IMR-90 (cell line): ENCODE measurements around the gene AOX1. TPM values are rescaled to one million over a fixed set of nuclear protein-coding genes. Genes with fewer than 3 reads are reported as not detected.

Experiments
- ATAC-seq: fragments of 200-7000 bp; cut with Tn5 transposase; 2 replicates; pipeline ENCODE4 v1.9.1; 2020; ENCODE audit warnings: low read depth, mild to moderate bottlenecking, moderate library complexity
- BruUV-seq: library from RNA; stranded (reverse); fragments of 400-500 nt; replicated peaks from 2 replicates; lab custom pipeline; 2021; lab: Mats Ljungman, UMichigan
- CTCF ChIA-PET: fragments of 300-600 bp; formaldehyde crosslinking; extraction: SDS; loops from one replicate; lab custom pipeline; 2021; ENCODE audit warnings: antibody characterized with exemption; lab: Yijun Ruan, JAX
- POLR2A ChIA-PET: fragments of 300-600 bp; sonication (Branson Sonifier 250); formaldehyde crosslinking; loops from one replicate; lab custom pipeline; 2022; ENCODE audit warnings: antibody characterized with exemption; ENCODE audit not compliant: unreplicated experiment; lab: Charles Lee
- DNase-seq: peaks from one replicate; pipeline ENCODE4 v3.0.0; 2013
- H2AFZ ChIP-seq: replicated peaks from 2 replicates; pipeline ENCODE3; 2013; ENCODE audit warnings: low read length, mild to moderate bottlenecking; ENCODE audit not compliant: poor library complexity
- H2AK5ac ChIP-seq: 2 replicates; pipeline ENCODE4 v1.6.1; 2013; ENCODE audit warnings: low read depth, low read length, inconsistent platforms
- H2AK9ac ChIP-seq: replicated peaks from 2 replicates; pipeline ENCODE3; 2013; ENCODE audit warnings: mild to moderate bottlenecking, low read depth, low read length, moderate library complexity; ENCODE audit not compliant: poor library complexity
- H2BK120ac ChIP-seq: 2 replicates; pipeline ENCODE4 v1.6.1; 2013; ENCODE audit warnings: low read depth, low read length, inconsistent platforms
- H2BK15ac ChIP-seq: 3 replicates; pipeline ENCODE4 v1.6.1; 2013; ENCODE audit warnings: low read depth, low read length, inconsistent platforms
- H2BK20ac ChIP-seq: 2 replicates; pipeline ENCODE4 v1.6.1; 2013; ENCODE audit warnings: low read depth, mild to moderate bottlenecking, inconsistent platforms, low read length, moderate library complexity
- H2BK5ac ChIP-seq: 2 replicates; pipeline ENCODE4 v1.6.1; 2013; ENCODE audit warnings: mild to moderate bottlenecking, low read depth, low read length, inconsistent platforms; ENCODE audit not compliant: poor library complexity, severe bottlenecking
- H3K14ac ChIP-seq: replicated peaks from 2 replicates; pipeline ENCODE4 v1.6.1; 2013; ENCODE audit warnings: low read depth, low read length, inconsistent platforms
- H3K18ac ChIP-seq: 2 replicates; pipeline ENCODE4 v1.6.1; 2013; ENCODE audit warnings: low read depth, low read length, control low read depth
- H3K23ac ChIP-seq: 2 replicates; pipeline ENCODE4 v1.6.1; 2013; ENCODE audit warnings: low read depth, low read length, inconsistent platforms
- H3K27ac ChIP-seq: 2 replicates; pipeline ENCODE4 v1.5.1; 2013; ENCODE audit warnings: mild to moderate bottlenecking, control low read depth, low read length; ENCODE audit not compliant: insufficient read depth
- H3K27me3 ChIP-seq: 2 replicates; pipeline ENCODE4 v1.6.1; 2013; ENCODE audit warnings: low read length; ENCODE audit not compliant: control insufficient read depth, insufficient read depth
- H3K36me3 ChIP-seq: 2 replicates; pipeline ENCODE4 v1.6.1; 2013; ENCODE audit warnings: low read length, mixed read lengths; ENCODE audit not compliant: control insufficient read depth, insufficient read depth
- H3K4ac ChIP-seq: 2 replicates; pipeline ENCODE4 v1.6.1; 2013; ENCODE audit warnings: low read depth, low read length, inconsistent platforms
- H3K4me1 ChIP-seq: 2 replicates; pipeline ENCODE4 v1.6.1; 2013; ENCODE audit warnings: low read length, mixed read lengths; ENCODE audit not compliant: control insufficient read depth, insufficient read depth
- H3K4me2 ChIP-seq: 2 replicates; pipeline ENCODE4 v1.6.1; 2013; ENCODE audit warnings: low read depth, mild to moderate bottlenecking, control low read depth, low read length, moderate library complexity
- H3K4me3 ChIP-seq: 2 replicates; pipeline ENCODE4 v1.5.1; 2013; ENCODE audit warnings: low read depth, mild to moderate bottlenecking, control low read depth, low read length, moderate library complexity; ENCODE audit not compliant: insufficient read depth
- H3K56ac ChIP-seq: 2 replicates; pipeline ENCODE4 v1.6.1; 2013; ENCODE audit warnings: low read length, inconsistent platforms; ENCODE audit not compliant: insufficient read depth; ENCODE audit errors: extremely low read depth
- H3K79me1 ChIP-seq, 2 experiments: 2 replicates each; pipeline ENCODE4 v1.6.1; 2013; ENCODE audit warnings: low read length in 2 of 2, inconsistent platforms in 1 of 2, low read depth in 1 of 2
- H3K9ac ChIP-seq: 2 replicates; pipeline ENCODE4 v1.6.1; 2013; ENCODE audit warnings: low read depth, low read length, control low read depth
- H3K9me1 ChIP-seq: 2 replicates; pipeline ENCODE4 v1.6.1; 2013; ENCODE audit warnings: low read length, inconsistent platforms; ENCODE audit not compliant: insufficient read depth
- H3K9me3 ChIP-seq: 2 replicates; pipeline ENCODE4 v1.6.1; 2013; ENCODE audit warnings: low read length; ENCODE audit not compliant: control insufficient read depth, insufficient read depth
- H4K20me1 ChIP-seq: 2 replicates; pipeline ENCODE4 v1.6.1; 2013; ENCODE audit warnings: low read length, inconsistent platforms; ENCODE audit not compliant: insufficient read depth
- H4K5ac ChIP-seq: 2 replicates; pipeline ENCODE4 v1.6.1; 2013; ENCODE audit warnings: mild to moderate bottlenecking, low read depth, low read length, control low read depth
- H4K8ac ChIP-seq, 2 experiments: 2 replicates each; pipeline ENCODE4 v1.6.1; 2013; ENCODE audit warnings: low read depth in 2 of 2, low read length in 2 of 2, control low read depth in 1 of 2, inconsistent platforms in 1 of 2
- H4K91ac ChIP-seq: 2 replicates; pipeline ENCODE4 v1.6.1; 2013; ENCODE audit warnings: low read depth, low read length, inconsistent platforms; ENCODE audit not compliant: insufficient read depth
- BHLHE40 ChIP-seq: fragments of 150-350 bp; IDR thresholded peaks from 2 replicates; pipeline ENCODE4 v1.6.1; 2016; ENCODE audit warnings: mild to moderate bottlenecking, low read depth, low read length
- CEBPB ChIP-seq: IDR thresholded peaks from 2 replicates; pipeline ENCODE4 v1.6.1; 2012; ENCODE audit warnings: low read depth, low read length, improper control_type of control experiment
- CHD1 ChIP-seq: IDR thresholded peaks from 2 replicates; pipeline ENCODE4 v1.6.1; 2012; ENCODE audit warnings: low read depth, low read length, improper control_type of control experiment
- CTCF ChIP-seq: conservative IDR thresholded peaks from 2 replicates; pipeline ENCODE4 v1.5.1; 2012; ENCODE audit warnings: mild to moderate bottlenecking, low read depth, low read length, improper control_type of control experiment
- FOS ChIP-seq: fragments of 150-350 bp; IDR thresholded peaks from 2 replicates; pipeline ENCODE4 v1.6.1; 2016; ENCODE audit warnings: low read depth, low read length
- MAFK ChIP-seq: IDR thresholded peaks from 2 replicates; pipeline ENCODE4 v1.6.1; 2012; ENCODE audit warnings: low read depth, low read length, improper control_type of control experiment
- MAZ ChIP-seq: IDR thresholded peaks from 2 replicates; pipeline ENCODE4 v1.6.1; 2012; ENCODE audit warnings: low read depth, mild to moderate bottlenecking, low read length, improper control_type of control experiment, moderate library complexity, borderline replicate concordance
- MXI1 ChIP-seq: IDR thresholded peaks from 2 replicates; pipeline ENCODE4 v1.6.1; 2012; ENCODE audit warnings: low read depth, mild to moderate bottlenecking, low read length, moderate library complexity, borderline replicate concordance
- NFE2L2 ChIP-seq: fragments of 150-350 bp; IDR thresholded peaks from 2 replicates; pipeline ENCODE4 v1.6.1; 2016; ENCODE audit warnings: low read depth, mild to moderate bottlenecking, low read length
- POLR2A ChIP-seq: IDR thresholded peaks from 2 replicates; pipeline ENCODE4 v1.6.1; 2012; ENCODE audit warnings: mild to moderate bottlenecking, low read depth, low read length
- RAD21 ChIP-seq: IDR thresholded peaks from 2 replicates; pipeline ENCODE4 v1.6.1; 2012; ENCODE audit warnings: low read length, improper control_type of control experiment
- RCOR1 ChIP-seq: IDR thresholded peaks from 2 replicates; pipeline ENCODE4 v1.6.1; 2012; ENCODE audit warnings: mild to moderate bottlenecking, low read length, improper control_type of control experiment; ENCODE audit not compliant: insufficient replicate concordance
- RFX5 ChIP-seq: IDR thresholded peaks from 2 replicates; pipeline ENCODE4 v1.8.0; 2012; ENCODE audit warnings: low read depth, mild to moderate bottlenecking, low read length, moderate library complexity
- SMC3 ChIP-seq: fragments of 150-350 bp; IDR thresholded peaks from 2 replicates; pipeline ENCODE4 v1.6.1; 2016; ENCODE audit warnings: low read depth, mild to moderate bottlenecking, antibody characterized with exemption, low read length, moderate library complexity
- USF2 ChIP-seq: fragments of 150-350 bp; IDR thresholded peaks from 2 replicates; pipeline ENCODE4 v1.6.1; 2017; ENCODE audit warnings: mild to moderate bottlenecking, antibody characterized with exemption, low read length, low read depth
- WGBS, 2 experiments: methylation state at CpG; one replicate each; pipeline versions ENCODE4 v1.1.5 to v1.1.7; 2013; ENCODE audit warnings: missing lambda C conversion rate in 2 of 2; ENCODE audit not compliant: insufficient read length in 1 of 2; ENCODE audit errors: extremely low coverage in 2 of 2; 5-methylcytosine and 5-hydroxymethylcytosine counted together
- dilution Hi-C: fragments of 300-500 bp; cut with HindIII; formaldehyde crosslinking; loops from one replicate; pipeline ENCODE4 v1.14.3; 2018; ENCODE audit warnings: low sequenced_read_pairs; ENCODE audit not compliant: unreplicated experiment
- in situ Hi-C: fragments of 300-500 bp; cut with MboI; formaldehyde crosslinking; loops from 3 replicates; pipeline ENCODE4 v1.14.3; 2019; ENCODE audit warnings: low sequenced_read_pairs, inconsistent platforms, mixed read lengths
- intact Hi-C: fragments of 100-400 bp; cut with micrococcal nuclease; formaldehyde crosslinking; loops from 2 replicates; pipeline ENCODE4 v1.10.0; 2022
- polyA plus RNA-seq, 3 experiments: library from polyadenylated mRNA; depleted of rRNA; stranded (reverse); fragments of >200 nt; gene quantifications; 2 replicates each; pipeline ENCODE4 v1.2.3, GENCODE V29; 2012; ENCODE audit warnings: low replicate concordance in 1 of 3
- total RNA-seq: library from RNA; depleted of rRNA; stranded (reverse); fragments of >200 nt; gene quantifications from 2 replicates; pipeline ENCODE4 v1.2.3, GENCODE V29; 2012
- TF ChIP-seq, protein P1 (sequence below): fragments of 150-350 bp; IDR thresholded peaks from 2 replicates; pipeline ENCODE4 v1.6.1; 2016; ENCODE audit warnings: low read depth, mild to moderate bottlenecking, low read length, moderate library complexity, borderline replicate concordance

AOX1 gene
- total and polyA plus RNA-seq, 2 of the 4 experiments (the other 2 are of a cell fraction) = 21.7 to 59.9 TPM

DNA sequence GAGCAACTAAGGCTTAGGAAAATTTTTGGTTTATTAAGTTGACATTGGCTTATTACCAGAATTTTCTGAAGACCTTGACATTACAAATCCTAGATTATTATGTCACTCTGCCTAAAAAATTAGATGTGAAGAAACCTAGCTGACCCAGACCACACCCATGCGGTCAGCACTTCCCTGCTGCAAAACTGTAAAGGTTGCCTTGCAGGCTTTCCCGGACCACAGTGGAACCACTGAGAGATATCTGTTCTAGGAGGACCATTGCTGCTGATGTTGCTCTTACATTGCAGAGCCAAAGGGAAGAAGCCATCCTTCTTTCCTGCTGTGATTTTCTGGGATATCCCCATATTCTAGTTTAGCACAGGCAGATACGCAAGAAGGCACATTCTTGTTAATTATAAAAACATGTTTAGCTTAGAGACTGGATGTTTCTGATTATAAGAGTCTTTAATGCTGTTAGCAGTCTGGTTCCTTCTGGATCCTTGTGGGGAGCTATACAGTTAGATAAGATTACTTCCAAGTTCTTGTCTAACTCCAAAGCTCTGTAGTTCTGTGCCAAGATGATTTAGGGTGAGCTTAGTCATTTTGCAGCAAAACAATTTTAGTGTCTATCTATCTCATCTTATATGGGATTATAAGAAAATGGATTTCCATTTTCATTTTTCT, 70.2 kb downstream of the AOX1 start:
- Histone ChIP-seq H2BK15ac (no peak overlapping the region), H3K9me1 (no peaks in the 10 kb centered on the region), H4K91ac (no peak overlapping the region), H3K79me1 (no peaks in the 10 kb centered on the region), H3K4me3 (no peak overlapping the region), H4K20me1 (no peaks in the 10 kb centered on the region), H3K56ac (no peak overlapping the region), H3K4ac (no peak overlapping the region), H3K27me3 (no peaks in the 10 kb centered on the region), H3K23ac (no peak overlapping the region), H3K18ac (no peak overlapping the region), H3K9ac (no peak overlapping the region), H2BK20ac (no peak overlapping the region), H4K8ac (no peak overlapping the region), H3K14ac (no peak overlapping the region), H3K4me1 (peaks cover 5% of the 10 kb centered on the region), H2AK9ac (no peak overlapping the region), H3K27ac (no peak overlapping the region), H2BK5ac (no peak overlapping the region), H3K4me2 (no peak overlapping the region), H2AFZ (no peak overlapping the region), H2BK120ac (no peak overlapping the region), H3K9me3 (no peaks in the 10 kb centered on the region), H4K5ac (no peak overlapping the region), H2AK5ac (no peak overlapping the region), H3K36me3 (no peaks in the 10 kb centered on the region)
- BruUV-seq = no TSS peak
- ChIA-PET CTCF (no interaction called here), POLR2A (no interaction called here)
- ATAC-seq = no peak; the same call in 1 of the 2 replicates
- dilution Hi-C loops (no loop called here), intact Hi-C loops (no loop called here), in situ Hi-C loops (no loop called here)
- peak; percentile 34 for DNase-seq
- TF ChIP-seq SMC3 = no peak
- no peak for TF ChIP-seq FOS
- TF ChIP-seq, protein P1, sequence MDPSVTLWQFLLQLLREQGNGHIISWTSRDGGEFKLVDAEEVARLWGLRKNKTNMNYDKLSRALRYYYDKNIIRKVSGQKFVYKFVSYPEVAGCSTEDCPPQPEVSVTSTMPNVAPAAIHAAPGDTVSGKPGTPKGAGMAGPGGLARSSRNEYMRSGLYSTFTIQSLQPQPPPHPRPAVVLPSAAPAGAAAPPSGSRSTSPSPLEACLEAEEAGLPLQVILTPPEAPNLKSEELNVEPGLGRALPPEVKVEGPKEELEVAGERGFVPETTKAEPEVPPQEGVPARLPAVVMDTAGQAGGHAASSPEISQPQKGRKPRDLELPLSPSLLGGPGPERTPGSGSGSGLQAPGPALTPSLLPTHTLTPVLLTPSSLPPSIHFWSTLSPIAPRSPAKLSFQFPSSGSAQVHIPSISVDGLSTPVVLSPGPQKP = no peak
- TF ChIP-seq MAZ = no peak
- no peak for TF ChIP-seq CHD1
- no peak for TF ChIP-seq MXI1
- no peak for TF ChIP-seq USF2
- TF ChIP-seq CEBPB = no peak
- no peak for TF ChIP-seq CTCF
- TF ChIP-seq NFE2L2 = no peak
- no peak for TF ChIP-seq BHLHE40
- TF ChIP-seq MAFK = no peak
- no peak for TF ChIP-seq RFX5
- TF ChIP-seq RCOR1 = no peak
- TF ChIP-seq POLR2A = no peak
- no peak for TF ChIP-seq RAD21
- no CpG with 5 or more reads among the region's 3 CpGs for WGBS, 2 experiments
